GM10847 (cell line): ENCODE measurements around the gene SCTR.

Source experiments
- POLR2A ChIP-seq: IDR thresholded peaks from 2 replicates; pipeline ENCODE4 v1.6.1; 2011; ENCODE audit not compliant: insufficient read length; ENCODE audit errors: extremely low read depth

Gene SCTR

GRCh38 chr2:119474371-119475224, 49.7 kb downstream of the SCTR start:
- TF ChIP-seq POLR2A, result no peak

GRCh38 chr2:119473621-119474370, 50.5 kb downstream of the SCTR start:
- no peak for TF ChIP-seq POLR2A

GRCh38 chr2:119472749-119473148, 51.5 kb downstream of the SCTR start:
- no peak for TF ChIP-seq POLR2A

GRCh38 chr2:119469661-119470297, 54.5 kb downstream of the SCTR start:
- TF ChIP-seq POLR2A, result no peak

GRCh38 chr2:119469131-119469530, 55.2 kb downstream of the SCTR start:
- no peak for TF ChIP-seq POLR2A

DNA sequence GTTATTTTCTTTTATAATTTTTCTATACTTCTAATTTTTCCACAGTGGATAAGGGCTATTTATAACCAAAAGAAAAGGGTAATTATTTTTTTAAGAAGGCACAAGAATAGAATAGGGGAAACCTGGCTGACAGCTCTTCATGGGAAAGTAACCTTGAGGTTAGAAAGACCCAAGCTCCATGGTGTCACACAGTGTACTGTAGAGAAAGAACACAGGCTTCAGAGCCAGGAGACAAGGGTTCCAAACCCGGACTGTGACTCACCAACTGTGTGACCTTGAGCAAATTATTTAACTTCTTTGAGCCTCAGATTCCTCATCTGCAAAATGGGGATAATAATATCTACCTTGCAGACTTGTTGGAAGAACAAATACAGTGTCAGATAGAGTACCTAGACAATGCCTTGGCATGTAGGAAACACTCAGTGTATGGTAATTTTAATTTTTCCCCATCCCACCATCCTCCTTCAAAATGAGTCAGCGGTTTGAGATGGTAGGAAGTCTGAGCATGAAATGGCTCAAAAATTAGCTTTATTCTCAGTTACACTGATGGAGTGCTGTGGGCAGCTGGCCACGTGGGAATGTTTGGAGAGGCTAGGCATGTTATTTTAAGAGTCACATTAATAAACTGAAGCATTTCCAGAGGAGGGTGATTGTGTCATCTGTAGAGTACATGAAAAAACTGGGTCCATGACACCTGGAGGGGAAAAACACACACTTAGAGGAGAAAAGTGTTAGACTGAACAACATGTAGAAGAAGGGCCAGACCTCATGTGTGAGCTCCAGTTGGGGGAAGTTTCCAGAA, 55.9 kb downstream of the SCTR start:
- TF ChIP-seq POLR2A, result no peak

- no peak for TF ChIP-seq POLR2A
Measured at GRCh38 chr2:119466373-119466772, 57.9 kb downstream of the SCTR start.

DNA sequence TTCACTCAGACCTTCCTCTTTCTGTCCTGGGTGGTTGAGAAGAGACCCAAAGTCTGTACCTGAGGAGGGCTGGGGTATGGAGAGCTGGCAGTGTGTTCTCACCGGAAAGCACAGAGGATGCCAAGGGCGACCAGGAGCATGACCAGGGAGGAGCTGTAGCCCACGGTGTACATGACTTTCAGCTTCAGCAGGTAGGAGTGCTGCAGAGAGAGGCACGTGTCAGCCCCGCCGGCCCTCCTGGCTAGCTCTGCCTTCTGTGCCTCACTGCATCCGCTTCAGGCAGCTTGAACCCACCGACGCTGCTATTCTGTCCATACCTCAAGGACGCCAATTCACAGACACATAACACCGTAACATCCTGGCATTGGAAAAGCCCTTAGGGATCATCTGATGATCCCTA, 58.6 kb downstream of the SCTR start:
- no peak for TF ChIP-seq POLR2A

DNA sequence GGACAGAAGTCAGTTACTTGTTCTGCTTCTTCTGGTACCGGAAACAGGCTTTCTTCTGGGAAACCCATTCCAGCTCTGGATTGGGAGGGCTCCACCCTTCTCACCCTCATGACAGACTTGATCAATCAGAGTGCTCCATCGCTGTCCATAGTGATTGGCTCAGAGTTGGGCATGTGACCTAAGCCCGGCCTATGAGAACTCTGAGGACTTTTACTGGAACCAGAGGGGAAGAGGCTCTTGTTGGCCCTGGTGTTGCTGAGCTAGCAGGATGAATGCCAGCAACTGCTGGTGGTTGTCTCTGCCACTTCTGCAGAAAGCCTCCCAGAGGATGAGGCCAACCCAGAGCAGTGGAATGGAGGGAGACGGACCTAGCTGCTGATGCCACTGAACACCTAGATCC, 59.3 kb downstream of the SCTR start:
- TF ChIP-seq POLR2A, result no peak

GRCh38 chr2:119463990-119464389, 60.3 kb downstream of the SCTR start:
- TF ChIP-seq POLR2A, result no peak

DNA sequence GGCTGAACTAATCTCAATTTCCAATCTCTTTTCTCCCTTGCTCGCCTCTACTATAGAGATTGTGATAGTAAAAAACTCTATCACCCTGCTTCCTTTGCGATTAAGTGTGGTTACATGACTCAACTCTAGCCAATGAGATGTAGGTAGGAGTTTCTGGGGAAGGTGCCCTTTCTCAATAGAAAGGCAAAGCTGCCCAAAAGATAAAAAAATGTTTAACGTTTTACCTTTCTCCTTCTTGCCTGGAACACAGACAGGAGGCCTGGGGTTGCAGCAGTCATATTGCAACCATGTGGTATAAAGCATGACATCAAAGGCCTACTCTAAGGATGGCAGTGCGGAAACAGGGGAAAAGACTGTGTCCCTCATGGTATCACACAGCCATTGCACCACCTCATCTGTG, 61.1 kb downstream of the SCTR start:
- no peak for TF ChIP-seq POLR2A

DNA sequence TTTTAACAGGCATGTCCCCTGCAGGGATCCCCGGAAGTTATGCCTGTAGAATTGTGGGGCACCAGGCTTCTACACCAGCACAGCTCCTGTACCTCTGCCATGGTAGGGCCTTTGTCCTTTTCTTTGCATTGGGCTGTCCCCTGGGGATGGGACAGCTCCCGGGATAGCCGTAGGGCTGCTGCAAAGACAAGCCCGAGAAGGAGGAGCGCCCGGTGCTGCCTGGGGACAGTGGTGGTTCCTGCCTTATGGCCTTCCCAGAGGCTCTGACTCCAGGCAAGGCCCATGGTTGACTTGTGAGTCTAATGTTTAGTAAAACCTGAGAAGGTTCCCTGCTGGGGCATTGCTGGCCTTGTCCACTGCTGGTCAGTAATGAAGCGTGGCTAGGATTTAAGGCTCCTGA, 61.7 kb downstream of the SCTR start:
- no peak for TF ChIP-seq POLR2A

DNA sequence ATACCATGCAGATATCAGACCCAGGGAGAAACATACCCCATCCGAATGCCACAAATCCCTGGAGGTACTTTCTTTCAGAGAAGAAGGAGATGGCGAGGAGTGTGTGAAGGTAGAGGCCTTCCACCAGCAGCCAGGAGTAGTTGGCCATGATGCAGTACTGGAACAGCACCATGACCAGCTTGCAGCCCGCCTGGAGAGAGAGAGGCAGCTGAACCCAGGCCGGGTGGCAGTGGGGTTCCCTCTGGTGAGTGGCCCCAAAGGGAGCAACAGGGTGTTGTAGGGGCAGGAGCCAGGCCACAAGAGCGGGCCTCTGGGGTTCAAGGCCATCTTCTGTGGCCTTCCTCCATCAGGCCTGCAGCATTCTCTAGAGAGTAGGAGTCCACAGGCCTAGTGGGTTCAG, 62.5 kb downstream of the SCTR start:
- no peak for TF ChIP-seq POLR2A

DNA sequence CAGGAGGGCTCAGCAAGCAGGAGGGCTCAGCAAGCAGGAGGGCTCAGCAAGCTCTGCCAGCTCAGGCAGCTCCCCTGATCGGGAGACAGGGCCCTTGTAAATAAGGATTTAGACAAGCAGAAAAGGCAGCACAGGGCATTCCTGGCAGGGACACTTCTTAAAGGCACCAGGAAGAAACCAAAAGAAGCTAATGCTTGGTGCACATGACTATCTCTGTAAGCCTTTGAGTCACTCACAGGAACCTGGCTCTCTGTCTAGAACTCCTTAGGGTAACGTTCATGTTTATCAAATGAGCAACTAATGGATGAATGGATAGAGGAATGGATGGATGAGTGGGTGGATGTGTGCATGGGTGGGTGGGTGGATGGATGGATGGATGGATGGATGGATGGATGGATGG, 64.2 kb downstream of the SCTR start:
- TF ChIP-seq POLR2A, result no peak

DNA sequence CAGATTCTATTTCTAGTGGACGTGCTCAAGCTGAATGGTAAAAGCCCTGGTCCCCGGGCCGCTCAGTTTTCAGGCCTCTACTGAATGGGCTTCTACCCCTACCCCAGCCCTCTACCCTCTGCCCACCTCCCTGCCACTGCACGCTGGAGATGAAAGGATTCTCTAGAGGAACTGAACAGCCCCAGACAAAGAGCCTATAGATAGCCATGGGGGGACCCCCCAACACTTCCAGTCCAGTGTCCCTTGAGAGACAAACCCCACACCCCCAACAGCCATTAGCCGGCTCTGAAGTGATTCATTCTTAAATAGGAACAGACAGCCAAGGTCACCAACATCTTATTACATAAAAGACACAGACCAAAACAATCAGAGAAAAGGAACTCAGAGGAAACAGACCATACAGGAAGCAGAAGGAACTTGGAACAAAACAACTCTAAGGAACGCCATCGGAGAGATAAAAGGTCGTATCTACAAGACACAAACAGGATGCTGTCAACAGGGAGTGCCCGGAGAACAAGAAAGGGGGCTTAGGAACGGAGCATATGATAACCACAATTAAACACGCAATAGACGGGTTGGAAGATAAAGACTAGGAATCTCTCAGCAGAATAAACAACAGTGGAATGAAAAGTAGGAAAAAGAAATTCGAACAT, 69.1 kb downstream of the SCTR start:
- TF ChIP-seq POLR2A, result no peak
